HepG2 (cell line): ENCODE measurements around the gene ZCCHC4. TPM values are rescaled to one million over a fixed set of nuclear protein-coding genes. Genes with fewer than 3 reads are reported as not detected.

Source experiments
- CENPX ChIP-seq: sonication (generic); formaldehyde crosslinking; IDR thresholded peaks from 2 replicates; pipeline ENCODE4 v1.9.0; 2021; ENCODE audit warnings: mild to moderate bottlenecking, missing genetic modification reagents, moderate library complexity
- HDAC2 ChIP-seq: sonication (generic); formaldehyde crosslinking; IDR thresholded peaks from 2 replicates; pipeline ENCODE4 v1.4.0; 2020; ENCODE audit warnings: missing genetic modification reagents
- HOXA3 ChIP-seq: sonication (generic); formaldehyde crosslinking; IDR thresholded peaks from 2 replicates; pipeline ENCODE4 v1.5.0; 2020; ENCODE audit warnings: missing genetic modification reagents
- MZF1 ChIP-seq: sonication (generic); formaldehyde crosslinking; IDR thresholded peaks from 2 replicates; pipeline ENCODE4 v1.8.1; 2023; ENCODE audit warnings: mild to moderate bottlenecking, missing genetic modification reagents, borderline replicate concordance
- NONO ChIP-seq, 2 experiments: fragments of 450-650 bp in 1 of 2; sonication (generic) in 1 of 2; formaldehyde crosslinking in 1 of 2; IDR thresholded peaks in 1 of 2; conservative IDR thresholded peaks in 1 of 2; 2 replicates each; pipeline versions ENCODE4 v1.6.1 to v1.8.0; 2017 to 2022; ENCODE audit warnings: mild to moderate bottlenecking in 1 of 2, missing genetic modification reagents in 1 of 2, moderate library complexity in 1 of 2
- NR2C2 ChIP-seq: sonication (generic); formaldehyde crosslinking; IDR thresholded peaks from 2 replicates; pipeline ENCODE4 v1.4.0; 2020; ENCODE audit warnings: missing genetic modification reagents, mild to moderate bottlenecking, moderate library complexity, borderline replicate concordance
- PCBP1 ChIP-seq: fragments of 200-400 bp; formaldehyde crosslinking; IDR thresholded peaks from 2 replicates; pipeline ENCODE4 v1.6.1; 2017; ENCODE audit warnings: mild to moderate bottlenecking, low read depth, low read length, borderline replicate concordance
- PTBP1 ChIP-seq: fragments of 200-400 bp; formaldehyde crosslinking; IDR thresholded peaks from 2 replicates; pipeline ENCODE4 v1.6.1; 2018; ENCODE audit warnings: low read length, low read depth; ENCODE audit not compliant: poor library complexity, severe bottlenecking
- SAP130 ChIP-seq: IDR thresholded peaks from 2 replicates; pipeline ENCODE4 v1.6.1; 2016; ENCODE audit warnings: low read depth
- TARDBP ChIP-seq: sonication (generic); formaldehyde crosslinking; IDR thresholded peaks from 2 replicates; pipeline ENCODE4 v1.8.0; 2022; ENCODE audit warnings: mild to moderate bottlenecking, missing genetic modification reagents
- TCF7L2 ChIP-seq: IDR thresholded peaks from 2 replicates; pipeline ENCODE4 v1.6.1; 2011; ENCODE audit warnings: mild to moderate bottlenecking, low read depth, low read length, moderate library complexity
- YEATS2 ChIP-seq: sonication (generic); formaldehyde crosslinking; IDR thresholded peaks from 2 replicates; pipeline ENCODE4 v1.4.0; 2020; ENCODE audit warnings: missing genetic modification reagents, borderline replicate concordance
- ZBTB1 ChIP-seq: sonication (generic); formaldehyde crosslinking; IDR thresholded peaks from 2 replicates; pipeline ENCODE4 v1.4.0; 2020; ENCODE audit warnings: missing genetic modification reagents, borderline replicate concordance
- ZNF263 ChIP-seq: sonication (generic); formaldehyde crosslinking; IDR thresholded peaks from 2 replicates; pipeline ENCODE4 v1.4.0; 2020; ENCODE audit warnings: missing genetic modification reagents
- ZNF432 ChIP-seq: sonication (generic); formaldehyde crosslinking; IDR thresholded peaks from 2 replicates; pipeline ENCODE4 v1.5.0; 2020; ENCODE audit warnings: missing genetic modification reagents, mild to moderate bottlenecking, borderline replicate concordance
- ZNF501 ChIP-seq: sonication (generic); formaldehyde crosslinking; IDR thresholded peaks from 2 replicates; pipeline ENCODE4 v1.5.1; 2020; ENCODE audit warnings: mild to moderate bottlenecking, moderate library complexity, missing genetic modification reagents
- ZNF510 ChIP-seq: sonication (generic); formaldehyde crosslinking; IDR thresholded peaks from 2 replicates; pipeline ENCODE4 v1.4.0; 2020; ENCODE audit warnings: low read depth, mild to moderate bottlenecking, missing genetic modification reagents
- ZNF589 ChIP-seq: sonication (generic); formaldehyde crosslinking; conservative IDR thresholded peaks from 2 replicates; pipeline ENCODE4 v1.8.0; 2022; ENCODE audit warnings: mild to moderate bottlenecking, moderate library complexity, missing genetic modification reagents
- polyA plus RNA-seq, 8 experiments: library from polyadenylated mRNA; depleted of rRNA in 3 of 8; stranded (reverse) in 7 of 8; unstranded in 1 of 8; fragments of >200 nt; fragmentation: Illumina TruSeq in 4 of 8; extraction: Trizol in 4 of 8; gene quantifications; 2 replicates each; pipeline versions ENCODE4 v1.2.1 to v1.2.3, GENCODE V29; 2011 to 2016; ENCODE audit warnings: low read depth in 4 of 8, missing spikeins in 1 of 8, mixed read lengths in 1 of 8; ENCODE audit not compliant: insufficient read depth in 1 of 8
- total RNA-seq, 5 experiments: library from RNA; depleted of rRNA; stranded (reverse); fragments of >200 nt; fragmentation: Illumina TruSeq; extraction: Trizol; gene quantifications; 2 replicates each; pipeline ENCODE4 v1.2.3, GENCODE V29; 2016; ENCODE audit warnings: low read depth in 1 of 5
- TF ChIP-seq, protein P1 (sequence below): IDR thresholded peaks from 2 replicates; pipeline ENCODE4 v1.6.1; 2016; ENCODE audit warnings: mild to moderate bottlenecking, missing biosample characterization, missing genetic modification reagents
- TF ChIP-seq, protein P2 (sequence below): sonication (generic); formaldehyde crosslinking; IDR thresholded peaks from 2 replicates; pipeline ENCODE4 v1.8.1; 2023; ENCODE audit warnings: mild to moderate bottlenecking, missing genetic modification reagents
- TF ChIP-seq, protein P3 (sequence below): IDR thresholded peaks from 2 replicates; pipeline ENCODE4 v1.6.1; 2018; ENCODE audit warnings: missing genetic modification reagents
- TF ChIP-seq, protein P4 (sequence below): IDR thresholded peaks from 2 replicates; pipeline ENCODE4 v1.6.1; 2016
- TF ChIP-seq, protein P5 (sequence below): IDR thresholded peaks from 2 replicates; pipeline ENCODE4 v1.6.1; 2016; ENCODE audit warnings: missing biosample characterization, missing genetic modification reagents, low read depth

Gene ZCCHC4
- total and polyA plus RNA-seq, 2 of the 13 experiments (the other 11 are each of a cell fraction or from before 2014, with no cell fraction given) = 13.2 to 15.0 TPM

DNA sequence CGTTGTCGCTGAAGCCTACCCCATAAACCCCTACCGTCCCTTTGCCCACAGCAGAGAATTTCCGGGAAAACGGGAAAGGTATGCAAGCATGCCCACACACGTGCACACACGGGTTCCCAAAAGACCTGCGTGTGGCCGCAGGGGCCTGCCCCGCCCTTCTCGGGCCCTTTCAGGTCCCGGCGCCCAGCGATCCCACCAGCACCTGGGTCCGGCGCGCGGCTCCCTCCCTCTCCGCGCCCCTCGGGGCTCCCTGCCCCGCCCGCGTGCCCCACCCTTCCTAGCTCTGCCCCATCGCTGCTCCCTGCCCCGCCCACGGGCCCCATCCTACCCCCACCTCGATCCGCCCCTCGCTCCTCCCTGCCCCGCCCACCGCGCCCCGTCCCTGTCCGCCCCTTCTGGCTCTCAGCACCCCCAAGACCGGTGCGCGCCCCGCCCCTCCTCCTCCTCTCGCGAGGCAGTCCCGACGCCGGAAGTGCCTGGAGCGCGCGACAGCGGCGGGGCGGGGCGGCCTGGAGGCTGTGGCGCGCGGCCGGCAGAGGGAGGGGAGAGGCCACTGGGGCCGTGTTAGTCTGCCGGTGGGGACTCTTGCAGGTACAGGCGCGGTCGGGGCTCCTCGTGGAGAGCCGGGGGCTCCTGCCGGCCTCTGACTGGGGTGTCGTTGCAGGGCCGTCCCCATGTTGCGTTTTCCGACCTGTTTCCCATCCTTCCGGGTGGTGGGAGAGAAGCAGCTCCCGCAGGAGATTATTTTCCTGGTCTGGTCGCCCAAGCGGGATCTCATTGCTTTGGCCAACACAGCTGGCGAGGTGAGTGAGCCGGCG, 64.4 kb downstream of the ZCCHC4 start, which contains the start of gene ANAPC4 (continued):
- TF ChIP-seq, protein P1, sequence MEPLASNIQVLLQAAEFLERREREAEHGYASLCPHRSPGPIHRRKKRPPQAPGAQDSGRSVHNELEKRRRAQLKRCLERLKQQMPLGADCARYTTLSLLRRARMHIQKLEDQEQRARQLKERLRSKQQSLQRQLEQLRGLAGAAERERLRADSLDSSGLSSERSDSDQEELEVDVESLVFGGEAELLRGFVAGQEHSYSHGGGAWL = peak; percentile 21; the same call in 1 of the 2 replicates
- TF ChIP-seq CENPX = no peak
- no peak for TF ChIP-seq ZNF432
- no peak for TF ChIP-seq ZNF510 (CRISPR knock-in tag)
- TF ChIP-seq, protein P2, sequence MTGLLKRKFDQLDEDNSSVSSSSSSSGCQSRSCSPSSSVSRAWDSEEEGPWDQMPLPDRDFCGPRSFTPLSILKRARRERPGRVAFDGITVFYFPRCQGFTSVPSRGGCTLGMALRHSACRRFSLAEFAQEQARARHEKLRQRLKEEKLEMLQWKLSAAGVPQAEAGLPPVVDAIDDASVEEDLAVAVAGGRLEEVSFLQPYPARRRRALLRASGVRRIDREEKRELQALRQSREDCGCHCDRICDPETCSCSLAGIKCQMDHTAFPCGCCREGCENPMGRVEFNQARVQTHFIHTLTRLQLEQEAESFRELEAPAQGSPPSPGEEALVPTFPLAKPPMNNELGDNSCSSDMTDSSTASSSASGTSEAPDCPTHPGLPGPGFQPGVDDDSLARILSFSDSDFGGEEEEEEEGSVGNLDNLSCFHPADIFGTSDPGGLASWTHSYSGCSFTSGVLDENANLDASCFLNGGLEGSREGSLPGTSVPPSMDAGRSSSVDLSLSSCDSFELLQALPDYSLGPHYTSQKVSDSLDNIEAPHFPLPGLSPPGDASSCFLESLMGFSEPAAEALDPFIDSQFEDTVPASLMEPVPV (CRISPR knock-in tag) = no peak
- TF ChIP-seq HDAC2 = no peak
- TF ChIP-seq ZNF263 (CRISPR knock-in tag) = no peak
- peak; percentile 86 for TF ChIP-seq SAP130
- no peak for TF ChIP-seq PTBP1
- TF ChIP-seq PCBP1 = no peak
- no peak for TF ChIP-seq MZF1 (CRISPR knock-in tag)
- TF ChIP-seq NONO (IDR thresholded peaks at IDR 0.05) = no peak
- TF ChIP-seq NONO (CRISPR knock-in tag; conservative IDR thresholded peaks at IDR 0.05) = peak; percentile 81
- TF ChIP-seq, protein P3, sequence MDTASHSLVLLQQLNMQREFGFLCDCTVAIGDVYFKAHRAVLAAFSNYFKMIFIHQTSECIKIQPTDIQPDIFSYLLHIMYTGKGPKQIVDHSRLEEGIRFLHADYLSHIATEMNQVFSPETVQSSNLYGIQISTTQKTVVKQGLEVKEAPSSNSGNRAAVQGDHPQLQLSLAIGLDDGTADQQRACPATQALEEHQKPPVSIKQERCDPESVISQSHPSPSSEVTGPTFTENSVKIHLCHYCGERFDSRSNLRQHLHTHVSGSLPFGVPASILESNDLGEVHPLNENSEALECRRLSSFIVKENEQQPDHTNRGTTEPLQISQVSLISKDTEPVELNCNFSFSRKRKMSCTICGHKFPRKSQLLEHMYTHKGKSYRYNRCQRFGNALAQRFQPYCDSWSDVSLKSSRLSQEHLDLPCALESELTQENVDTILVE (CRISPR knock-in tag) = no peak
- TF ChIP-seq TCF7L2 = no peak
- TF ChIP-seq NR2C2 (CRISPR knock-in tag) = peak; percentile 50; the same call in 1 of the 2 replicates
- TF ChIP-seq, protein P4, sequence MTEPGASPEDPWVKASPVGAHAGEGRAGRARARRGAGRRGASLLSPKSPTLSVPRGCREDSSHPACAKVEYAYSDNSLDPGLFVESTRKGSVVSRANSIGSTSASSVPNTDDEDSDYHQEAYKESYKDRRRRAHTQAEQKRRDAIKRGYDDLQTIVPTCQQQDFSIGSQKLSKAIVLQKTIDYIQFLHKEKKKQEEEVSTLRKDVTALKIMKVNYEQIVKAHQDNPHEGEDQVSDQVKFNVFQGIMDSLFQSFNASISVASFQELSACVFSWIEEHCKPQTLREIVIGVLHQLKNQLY = no peak
- peak; percentile 20; the same call in 1 of the 2 replicates for TF ChIP-seq TARDBP (CRISPR knock-in tag)
- TF ChIP-seq ZBTB1 (CRISPR knock-in tag) = no peak
- TF ChIP-seq ZNF589 (CRISPR knock-in tag) = no peak
- TF ChIP-seq YEATS2 (CRISPR knock-in tag) = peak; percentile 24; the same call in 1 of the 2 replicates
- TF ChIP-seq ZNF501 = peak; percentile 58; the same call in 1 of the 2 replicates
- TF ChIP-seq HOXA3 (CRISPR knock-in tag) = peak; percentile 61; the same call in 1 of the 2 replicates
- TF ChIP-seq, protein P5, sequence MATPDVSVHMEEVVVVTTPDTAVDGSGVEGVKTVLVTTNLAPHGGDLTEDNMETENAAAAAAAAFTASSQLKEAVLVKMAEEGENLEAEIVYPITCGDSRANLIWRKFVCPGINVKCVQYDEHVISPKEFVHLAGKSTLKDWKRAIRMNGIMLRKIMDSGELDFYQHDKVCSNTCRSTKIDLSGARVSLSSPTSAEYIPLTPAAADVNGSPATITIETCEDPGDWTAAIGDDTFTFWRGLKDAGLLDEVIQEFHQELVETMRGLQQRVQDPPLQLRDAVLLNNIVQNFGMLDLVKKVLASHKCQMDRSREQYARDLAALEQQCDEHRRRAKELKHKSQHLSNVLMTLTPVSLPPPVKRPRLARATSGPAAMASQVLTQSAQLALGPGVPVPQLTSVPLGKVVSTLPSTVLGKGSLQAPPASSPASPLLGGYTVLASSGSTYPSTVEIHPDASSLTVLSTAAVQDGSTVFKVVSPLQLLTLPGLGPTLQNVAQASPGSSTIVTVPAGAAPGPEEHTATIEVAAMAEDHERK = no peak
